Measurements from ENCODE around the gene PTPRG. TPM values are rescaled to one million over a fixed set of nuclear protein-coding genes. Genes with fewer than 3 reads are reported as not detected.

The PTPRG gene
- total RNA-seq, 1 donor from 2014 or later = 0.22 TPM

GRCh38 chr3:61934505-61934871 is 373.1 kb downstream of the PTPRG start:
- no peak for ATAC-seq (ENCODE audit: low read depth)
- Mint-ChIP-seq H3K4me3 (no peak overlapping the region), H3K36me3 (ENCODE audit: low read depth) (no peaks in the 10 kb centered on the region), H3K4me1 (no peaks in the 10 kb centered on the region), H3K27ac (no peak overlapping the region), H3K9me3 (no peaks in the 10 kb centered on the region), H3K27me3 (no peaks in the 10 kb centered on the region)
- POLR2A ChIA-PET = no interaction called here
- no peak for TF ChIP-seq CTCF (IDR thresholded peaks at IDR 0.05)
- DNase-seq = no peak
- CTCF ChIA-PET = no interaction called here
- intact Hi-C loops (cut with micrococcal nuclease) = no loop called here

GRCh38 chr3:61935814-61936213 is 374.4 kb downstream of the PTPRG start:
- no peak for ATAC-seq (ENCODE audit: low read depth)
- intact Hi-C loops (cut with micrococcal nuclease) = loop anchor here (1.0 kb wide), 1 partner anchor 78 kb away; no protein-coding TSS in a partner anchor
- POLR2A ChIA-PET = no interaction called here

GRCh38 chr3:61936344-61936937 is 375.1 kb downstream of the PTPRG start:
- CTCF ChIA-PET = interaction anchor here (1.2 to 1.3 kb wide), 2 partner anchors 8 to 78 kb away, joined by 6 to 8 read pairs; no protein-coding TSS in a partner anchor

More at GRCh38 chr3:61935814-61936213, 374.4 kb downstream of the PTPRG start:
- Mint-ChIP-seq H3K9me3 (no peaks in the 10 kb centered on the region), H3K27me3 (no peaks in the 10 kb centered on the region), H3K36me3 (ENCODE audit: low read depth) (no peaks in the 10 kb centered on the region), H3K27ac (no peak overlapping the region), H3K4me1 (no peaks in the 10 kb centered on the region), H3K4me3 (no peak overlapping the region)
- CTCF ChIA-PET = interaction anchor here (1.2 to 1.3 kb wide), 2 partner anchors 8 to 77 kb away, joined by 6 to 8 read pairs; no protein-coding TSS in a partner anchor
- no peak for TF ChIP-seq CTCF (IDR thresholded peaks at IDR 0.05)
- DNase-seq = no peak

GRCh38 chr3:61937477-61937876 is 376.1 kb downstream of the PTPRG start:
- intact Hi-C loops (cut with micrococcal nuclease) = no loop called here
- no peak for TF ChIP-seq CTCF (IDR thresholded peaks at IDR 0.05)
- H3K27me3 Mint-ChIP-seq = no peaks in the 10 kb centered on the region
- POLR2A ChIA-PET = no interaction called here
- CTCF ChIA-PET = no interaction called here
- H3K27ac Mint-ChIP-seq = no peak overlapping the region
- H3K4me1 Mint-ChIP-seq = no peaks in the 10 kb centered on the region
- no peaks in the 10 kb centered on the region for H3K36me3 Mint-ChIP-seq (ENCODE audit: low read depth)
- H3K4me3 Mint-ChIP-seq = no peak overlapping the region
- ATAC-seq (ENCODE audit: low read depth) (no peak), DNase-seq (no peak)
- no peaks in the 10 kb centered on the region for H3K9me3 Mint-ChIP-seq

More at GRCh38 chr3:61936344-61936937, 375.1 kb downstream of the PTPRG start:
- no peak for DNase-seq
- Mint-ChIP-seq H3K4me1 (no peaks in the 10 kb centered on the region), H3K27me3 (no peaks in the 10 kb centered on the region), H3K36me3 (ENCODE audit: low read depth) (no peaks in the 10 kb centered on the region), H3K9me3 (no peaks in the 10 kb centered on the region), H3K4me3 (no peak overlapping the region), H3K27ac (no peak overlapping the region)
- POLR2A ChIA-PET = no interaction called here
- TF ChIP-seq CTCF (IDR thresholded peaks at IDR 0.05) = no peak
- intact Hi-C loops (cut with micrococcal nuclease) = loop anchor here (1.0 kb wide), 1 partner anchor 78 kb away; no protein-coding TSS in a partner anchor
- ATAC-seq (ENCODE audit: low read depth) = no peak

- Mint-ChIP-seq H3K36me3 (ENCODE audit: low read depth) (no peaks in the 10 kb centered on the region), H3K9me3 (no peaks in the 10 kb centered on the region), H3K27ac (no peak overlapping the region), H3K4me3 (no peak overlapping the region), H3K27me3 (no peaks in the 10 kb centered on the region), H3K4me1 (no peaks in the 10 kb centered on the region)
- CTCF ChIA-PET = no interaction called here
- intact Hi-C loops (cut with micrococcal nuclease) = no loop called here
- TF ChIP-seq CTCF (IDR thresholded peaks at IDR 0.05) = no peak
- POLR2A ChIA-PET = no interaction called here
- DNase-seq (no peak), ATAC-seq (ENCODE audit: low read depth) (no peak)
Observed at GRCh38 chr3:61938878-61939549, 377.6 kb downstream of the PTPRG start.

All from activated B cell treated with CpG ODN at 0.5 μM for 24 hours (primary cell).